ENCODE results near the gene TTC34.

DNA sequence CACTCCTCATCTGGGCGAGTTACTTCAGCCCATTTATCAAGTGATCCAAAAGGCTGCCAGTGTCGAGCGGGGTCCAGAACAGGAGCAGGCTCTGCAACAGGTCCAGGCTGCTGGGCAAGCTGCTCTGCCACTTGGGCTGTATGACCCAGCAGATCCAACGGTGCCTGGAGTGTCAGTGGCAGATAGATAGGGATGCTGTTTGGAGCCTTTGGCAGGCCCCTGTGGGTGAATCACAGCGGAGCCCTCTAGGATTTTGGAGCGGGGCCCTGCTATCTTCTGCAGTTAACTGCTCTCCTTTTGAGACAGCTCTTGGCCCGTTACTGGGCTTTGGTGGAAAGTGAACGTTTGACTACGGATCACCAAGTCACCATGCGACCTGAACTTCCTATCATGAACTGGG lies 176.2 kb downstream of the TTC34 start:
- TF ChIP-seq POLR2A (IDR thresholded peaks at IDR 0.05; ENCODE audit: low read length): no peak
- TF ChIP-seq GATA1 (IDR thresholded peaks at IDR 0.05; ENCODE audit: low read depth, low read length): no peak
